GM21515 (cell line): ENCODE results near the gene TNS1.

ENCODE experiments used
- ATAC-seq: cut with Tn5 transposase; IDR thresholded peaks from one replicate; pipeline ENCODE4 v1.9.1; 2021; ENCODE audit not compliant: unreplicated experiment

TNS1 gene

GRCh38 chr2:217959723-217960122, 43.1 kb downstream of the TNS1 start:
- ATAC-seq: no peak

GRCh38 chr2:217958884-217959225, 43.9 kb downstream of the TNS1 start:
- no peak for ATAC-seq

- no peak for ATAC-seq
Observed at GRCh38 chr2:217958206-217958883, 44.5 kb downstream of the TNS1 start.

- ATAC-seq: no peak
Observed at GRCh38 chr2:217956586-217957457, 46.0 kb downstream of the TNS1 start.

- no peak for ATAC-seq
Observed at GRCh38 chr2:217955881-217956493, 46.8 kb downstream of the TNS1 start.

GRCh38 chr2:217954971-217955740, 47.6 kb downstream of the TNS1 start:
- ATAC-seq: no peak

- ATAC-seq: no peak
Observed at GRCh38 chr2:217954469-217954868, 48.3 kb downstream of the TNS1 start.

GRCh38 chr2:217954051-217954450, 48.7 kb downstream of the TNS1 start:
- no peak for ATAC-seq

- no peak for ATAC-seq
Observed at GRCh38 chr2:217953531-217953932, 49.3 kb downstream of the TNS1 start.

GRCh38 chr2:217953011-217953481, 49.7 kb downstream of the TNS1 start:
- ATAC-seq: no peak

GRCh38 chr2:217952409-217952808, 50.4 kb downstream of the TNS1 start:
- no peak for ATAC-seq

GRCh38 chr2:217951521-217952247, 51.1 kb downstream of the TNS1 start:
- ATAC-seq: no peak

- no peak for ATAC-seq
Observed at GRCh38 chr2:217951091-217951490, 51.7 kb downstream of the TNS1 start.

- ATAC-seq: no peak
Observed at GRCh38 chr2:217950401-217950871, 52.4 kb downstream of the TNS1 start.

- ATAC-seq: no peak
Observed at GRCh38 chr2:217949447-217949846, 53.3 kb downstream of the TNS1 start.

GRCh38 chr2:217948897-217949296, 53.9 kb downstream of the TNS1 start:
- ATAC-seq: no peak

- ATAC-seq: no peak
Observed at GRCh38 chr2:217948351-217948791, 54.4 kb downstream of the TNS1 start.

GRCh38 chr2:217947383-217948350, 55.1 kb downstream of the TNS1 start:
- ATAC-seq: no peak

GRCh38 chr2:217946051-217946450, 56.7 kb downstream of the TNS1 start:
- no peak for ATAC-seq
